ENCODE data around the gene UBE2O. TPM values are rescaled to one million over a fixed set of nuclear protein-coding genes. Genes with fewer than 3 reads are reported as not detected.

The UBE2O gene
- polyA plus RNA-seq, 1 experiment, result 11.1 TPM

DNA sequence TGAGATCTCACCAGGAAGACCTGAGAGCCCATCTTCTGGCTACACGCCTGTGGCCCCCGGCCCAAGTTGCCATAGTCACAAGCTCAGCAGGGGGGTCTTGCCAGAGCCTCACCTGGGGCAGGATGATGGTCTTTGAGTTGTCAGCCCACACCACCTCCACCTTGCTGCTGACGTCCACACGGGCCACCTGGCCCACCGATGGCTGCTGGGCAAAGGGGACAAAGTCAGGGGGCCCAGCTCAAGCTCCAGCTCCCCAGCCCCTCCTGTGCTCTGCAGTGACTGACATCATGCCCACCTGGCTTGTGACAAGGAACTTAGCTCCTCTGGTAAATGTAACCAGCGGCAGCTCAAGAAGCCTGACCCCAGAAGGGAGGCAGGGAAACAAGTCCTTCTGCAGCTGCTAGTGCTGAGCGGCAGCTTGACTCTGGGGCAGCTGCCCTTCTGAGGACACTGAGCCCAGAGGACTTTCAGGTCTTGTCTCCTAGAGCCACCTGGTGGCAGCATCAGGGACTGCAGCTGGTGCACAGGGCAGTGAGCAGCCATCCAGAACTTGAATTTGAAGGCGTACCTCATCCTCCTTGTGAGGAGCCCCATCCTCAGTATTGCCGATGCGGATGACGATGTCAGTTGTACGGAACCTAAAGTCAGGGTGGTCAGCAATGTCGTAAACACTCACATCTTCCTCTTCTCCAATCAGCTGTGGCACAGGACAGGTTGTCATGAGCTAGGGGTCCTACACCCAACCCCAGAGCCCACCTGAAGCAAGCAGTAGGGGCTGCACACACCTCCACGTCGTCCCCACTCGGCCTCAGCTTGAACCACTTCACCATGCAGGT lies 55.0 kb downstream of the UBE2O start:
- ChIA-PET POLR2A (interaction anchor here (0.5 to 0.6 kb wide), 2 partner anchors 295 to 330 kb away, joined by 3 to 5 read pairs; no protein-coding TSS in a partner anchor), CTCF (interaction anchor here (0.7 to 8.0 kb wide), 38 partner anchors 8 to 537 kb away, joined by 3 to 203 read pairs (median 7); partner anchors contain the start of genes AANAT, PRPSAP1, QRICH2 and SPHK1)
- DNase-seq (ENCODE audit: low read depth), result no peak
- Histone ChIP-seq H3K27me3 (ENCODE audit: control insufficient read depth, insufficient read depth, low read length) (no peaks in the 10 kb centered on the region), H3K4me3 (ENCODE audit: low read depth, low read length) (no peak overlapping the region), H3K36me3 (ENCODE audit: control insufficient read depth, insufficient read depth, low read length) (peaks cover 50% of the 10 kb centered on the region)
- TF ChIP-seq, protein P1, sequence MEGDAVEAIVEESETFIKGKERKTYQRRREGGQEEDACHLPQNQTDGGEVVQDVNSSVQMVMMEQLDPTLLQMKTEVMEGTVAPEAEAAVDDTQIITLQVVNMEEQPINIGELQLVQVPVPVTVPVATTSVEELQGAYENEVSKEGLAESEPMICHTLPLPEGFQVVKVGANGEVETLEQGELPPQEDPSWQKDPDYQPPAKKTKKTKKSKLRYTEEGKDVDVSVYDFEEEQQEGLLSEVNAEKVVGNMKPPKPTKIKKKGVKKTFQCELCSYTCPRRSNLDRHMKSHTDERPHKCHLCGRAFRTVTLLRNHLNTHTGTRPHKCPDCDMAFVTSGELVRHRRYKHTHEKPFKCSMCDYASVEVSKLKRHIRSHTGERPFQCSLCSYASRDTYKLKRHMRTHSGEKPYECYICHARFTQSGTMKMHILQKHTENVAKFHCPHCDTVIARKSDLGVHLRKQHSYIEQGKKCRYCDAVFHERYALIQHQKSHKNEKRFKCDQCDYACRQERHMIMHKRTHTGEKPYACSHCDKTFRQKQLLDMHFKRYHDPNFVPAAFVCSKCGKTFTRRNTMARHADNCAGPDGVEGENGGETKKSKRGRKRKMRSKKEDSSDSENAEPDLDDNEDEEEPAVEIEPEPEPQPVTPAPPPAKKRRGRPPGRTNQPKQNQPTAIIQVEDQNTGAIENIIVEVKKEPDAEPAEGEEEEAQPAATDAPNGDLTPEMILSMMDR (IDR thresholded peaks at IDR 0.05; ENCODE audit: insufficient read depth, low read depth, low read length), result peak; percentile 96

DNA sequence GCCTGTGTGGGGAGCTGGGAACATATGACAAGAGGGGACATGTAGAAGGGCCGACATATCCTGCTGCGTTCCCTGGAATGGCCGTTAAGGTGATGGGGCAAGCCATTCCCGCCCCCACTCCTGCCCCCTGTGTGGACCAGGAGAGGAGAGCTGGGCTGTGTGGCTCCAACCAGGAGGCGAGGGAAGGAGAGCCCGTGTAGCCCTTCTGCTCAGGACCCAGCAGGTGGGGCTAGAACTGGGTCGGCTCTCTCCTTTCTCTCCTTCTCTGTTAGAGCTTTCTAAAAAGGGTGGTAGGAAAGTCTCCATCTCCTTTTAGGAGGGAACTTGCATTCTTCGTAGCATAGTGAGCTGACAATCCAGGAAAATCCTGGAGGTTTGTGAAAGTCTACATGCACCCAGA lies 55.8 kb downstream of the UBE2O start:
- POLR2A ChIA-PET, result interaction anchor here (0.6 kb wide), 1 partner anchor 295 kb away, joined by 3 read pairs; no protein-coding TSS in a partner anchor
- H3K36me3 ChIP-seq (ENCODE audit: control insufficient read depth, insufficient read depth, low read length), result peaks cover 45% of the 10 kb centered on the region
- CTCF ChIA-PET, result interaction anchor here (0.9 to 8.0 kb wide), 22 partner anchors 9 to 519 kb away, joined by 3 to 203 read pairs (median 14); partner anchors contain the start of genes PRPSAP1, QRICH2, SPHK1 and UBE2O
- H3K4me3 ChIP-seq (ENCODE audit: low read depth, low read length), result no peak overlapping the region
- TF ChIP-seq, protein P1 (IDR thresholded peaks at IDR 0.05; ENCODE audit: insufficient read depth, low read depth, low read length), result no peak
- no peaks in the 10 kb centered on the region for H3K27me3 ChIP-seq (ENCODE audit: control insufficient read depth, insufficient read depth, low read length)
- no peak for DNase-seq (ENCODE audit: low read depth)

DNA sequence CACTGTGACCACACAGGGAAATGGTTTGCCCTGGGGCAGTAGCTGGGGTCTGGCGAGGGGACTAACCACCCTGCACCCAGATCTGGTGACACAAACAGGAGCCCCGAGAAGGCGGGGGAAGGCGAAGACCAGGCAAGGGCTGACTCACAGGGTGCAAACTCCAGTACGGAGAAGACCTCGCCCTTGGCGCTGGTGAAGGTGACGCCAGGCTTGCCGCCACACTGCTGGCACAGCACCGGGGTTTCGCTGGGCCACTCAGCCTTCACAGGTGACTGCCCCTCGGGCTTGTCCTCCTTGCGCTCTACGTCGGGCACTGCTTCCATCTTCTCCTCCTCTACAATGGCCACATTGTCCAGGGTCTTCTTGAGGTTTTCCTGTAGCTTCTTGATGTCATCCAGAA lies 57.0 kb downstream of the UBE2O start:
- CTCF ChIA-PET, result interaction anchor here (0.9 to 8.0 kb wide), 9 partner anchors 11 to 518 kb away, joined by 3 to 203 read pairs (median 24); partner anchors contain the start of genes QRICH2, SPHK1 and UBE2O
- Histone ChIP-seq H3K27me3 (ENCODE audit: control insufficient read depth, insufficient read depth, low read length) (no peaks in the 10 kb centered on the region), H3K36me3 (ENCODE audit: control insufficient read depth, insufficient read depth, low read length) (peaks cover 44% of the 10 kb centered on the region), H3K4me3 (ENCODE audit: low read depth, low read length) (no peak overlapping the region)
- TF ChIP-seq, protein P1 (IDR thresholded peaks at IDR 0.05; ENCODE audit: insufficient read depth, low read depth, low read length), result no peak
- POLR2A ChIA-PET, result no interaction called here
- no peak for DNase-seq (ENCODE audit: low read depth)

DNA sequence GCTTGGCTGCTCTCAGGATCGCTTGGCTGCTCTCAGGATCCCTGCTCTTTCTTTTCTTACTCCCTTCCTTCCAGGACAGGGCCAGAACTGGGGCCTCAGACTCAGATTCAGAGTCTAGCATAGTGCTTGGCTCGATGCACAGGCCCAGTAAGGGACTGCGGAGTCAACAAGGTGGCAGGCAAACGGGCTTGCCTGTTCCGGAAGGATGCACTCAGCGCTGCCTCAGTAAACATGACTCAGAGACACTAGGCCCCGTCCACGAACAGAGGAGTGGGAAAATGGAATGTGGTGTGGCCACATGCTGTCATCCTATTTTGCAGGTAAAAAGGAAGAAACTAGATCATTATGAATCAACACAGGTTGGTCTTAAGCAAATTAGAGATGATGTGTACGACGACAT lies 58.8 kb downstream of the UBE2O start:
- H3K27me3 ChIP-seq (ENCODE audit: control insufficient read depth, insufficient read depth, low read length), result no peaks in the 10 kb centered on the region
- DNase-seq (ENCODE audit: low read depth), result no peak
- ChIA-PET CTCF (interaction anchor here (0.6 to 8.0 kb wide), 5 partner anchors 9 to 269 kb away, joined by 3 to 127 read pairs (median 4); partner anchors contain the start of gene SPHK1), POLR2A (no interaction called here)
- H3K4me3 ChIP-seq (ENCODE audit: low read depth, low read length), result no peak overlapping the region
- TF ChIP-seq, protein P1 (IDR thresholded peaks at IDR 0.05; ENCODE audit: insufficient read depth, low read depth, low read length), result no peak
- H3K36me3 ChIP-seq (ENCODE audit: control insufficient read depth, insufficient read depth, low read length), result peaks cover 35% of the 10 kb centered on the region

DNA sequence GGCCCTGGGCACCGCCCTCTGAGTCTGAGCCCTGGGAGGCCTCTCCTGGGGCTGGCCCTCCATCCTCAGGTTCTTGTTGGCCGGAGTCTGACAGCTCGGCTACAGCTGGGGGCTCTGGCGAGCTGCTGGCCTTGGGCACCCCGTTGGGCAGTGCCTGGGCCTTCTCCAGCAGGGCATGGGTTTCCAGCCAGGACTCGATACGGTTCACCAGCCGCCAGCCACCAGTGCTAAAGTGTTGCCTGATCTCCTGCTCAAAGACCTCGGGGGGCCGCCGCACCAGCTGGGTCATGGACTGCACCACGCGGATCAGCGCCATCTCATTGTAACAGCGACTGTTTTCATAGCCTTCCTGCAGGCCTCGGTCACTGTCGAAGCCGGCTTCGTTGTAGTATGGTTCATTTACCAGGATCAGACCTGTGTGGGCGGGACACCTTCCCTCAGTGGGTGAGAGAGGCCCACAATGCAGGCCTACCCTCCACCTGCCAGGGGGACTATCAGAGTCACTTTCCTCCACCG lies 61.7 kb downstream of the UBE2O start:
- TF ChIP-seq, protein P1 (IDR thresholded peaks at IDR 0.05; ENCODE audit: insufficient read depth, low read depth, low read length), result no peak
- Histone ChIP-seq H3K4me3 (ENCODE audit: low read depth, low read length) (no peak overlapping the region), H3K27me3 (ENCODE audit: control insufficient read depth, insufficient read depth, low read length) (no peaks in the 10 kb centered on the region), H3K36me3 (ENCODE audit: control insufficient read depth, insufficient read depth, low read length) (peaks cover 25% of the 10 kb centered on the region)
- ChIA-PET CTCF (interaction anchor here (0.8 to 1.2 kb wide), 4 partner anchors 11 to 138 kb away, joined by 3 to 5 read pairs (median 3); no protein-coding TSS in a partner anchor), POLR2A (no interaction called here)
- DNase-seq (ENCODE audit: low read depth), result no peak

Measured in BJ (cell line).